ENCODE measurements around the gene AATF. TPM values are rescaled to one million over a fixed set of nuclear protein-coding genes. Genes with fewer than 3 reads are reported as not detected.
A peak's percentile ranks its signal among the peaks of the same experiment; 100 is the strongest.

Gene AATF, protein sequence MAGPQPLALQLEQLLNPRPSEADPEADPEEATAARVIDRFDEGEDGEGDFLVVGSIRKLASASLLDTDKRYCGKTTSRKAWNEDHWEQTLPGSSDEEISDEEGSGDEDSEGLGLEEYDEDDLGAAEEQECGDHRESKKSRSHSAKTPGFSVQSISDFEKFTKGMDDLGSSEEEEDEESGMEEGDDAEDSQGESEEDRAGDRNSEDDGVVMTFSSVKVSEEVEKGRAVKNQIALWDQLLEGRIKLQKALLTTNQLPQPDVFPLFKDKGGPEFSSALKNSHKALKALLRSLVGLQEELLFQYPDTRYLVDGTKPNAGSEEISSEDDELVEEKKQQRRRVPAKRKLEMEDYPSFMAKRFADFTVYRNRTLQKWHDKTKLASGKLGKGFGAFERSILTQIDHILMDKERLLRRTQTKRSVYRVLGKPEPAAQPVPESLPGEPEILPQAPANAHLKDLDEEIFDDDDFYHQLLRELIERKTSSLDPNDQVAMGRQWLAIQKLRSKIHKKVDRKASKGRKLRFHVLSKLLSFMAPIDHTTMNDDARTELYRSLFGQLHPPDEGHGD
- 186 and 209 TPM in 2 replicates for total RNA-seq (2022)
- Bru-seq, nascent RNA = percentile 97 among the genes with signal in this experiment
- BruChase-seq, experiment 1, labeled RNA remaining after a 6-hour chase = percentile 94 among the genes with signal in this experiment
- BruChase-seq, experiment 2, labeled RNA remaining after a 2-hour chase = percentile 91 among the genes with signal in this experiment
- long read RNA-seq, transcript AATF-203 (1 exons, 2,044 nt) = minor isoform, 7 of 368 reads
- long read RNA-seq, transcript AATF-208 (12 exons, 2,141 nt) = major isoform, 304 of 368 reads
- long read RNA-seq, partial matches to known transcripts = 16 of 368 reads
- long read RNA-seq, other reads (novel, unspliced or antisense) = 41 of 368 reads

DNA sequence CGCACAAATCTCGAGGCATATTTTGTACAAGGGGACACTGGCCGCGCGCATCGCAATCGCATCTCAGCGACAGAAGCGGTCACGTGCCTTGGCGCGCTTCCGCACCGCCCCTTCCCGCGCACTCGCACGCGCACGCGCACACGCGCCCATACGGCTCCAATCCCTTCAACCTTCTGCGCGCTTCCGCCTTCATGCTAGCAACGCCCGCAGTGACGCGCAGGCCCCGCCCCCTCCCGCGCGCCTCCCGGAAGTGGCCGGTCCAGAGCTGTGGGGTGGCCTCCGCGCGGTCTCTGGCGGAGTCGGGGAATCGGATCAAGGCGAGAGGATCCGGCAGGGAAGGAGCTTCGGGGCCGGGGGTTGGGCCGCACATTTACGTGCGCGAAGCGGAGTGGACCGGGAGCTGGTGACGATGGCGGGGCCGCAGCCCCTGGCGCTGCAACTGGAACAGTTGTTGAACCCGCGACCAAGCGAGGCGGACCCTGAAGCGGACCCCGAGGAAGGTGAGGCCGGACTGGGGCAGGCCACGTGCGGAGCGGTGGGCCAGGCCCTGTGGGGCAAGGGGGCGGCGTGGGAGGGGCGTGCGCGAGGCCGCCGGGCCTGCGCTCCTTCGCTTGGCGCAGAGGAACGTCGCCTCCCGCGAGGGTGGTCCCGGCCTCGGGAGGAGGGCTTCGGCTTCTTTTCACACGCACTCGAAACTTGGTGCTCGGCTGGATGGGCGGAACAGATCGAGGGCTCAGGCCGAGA lies at the start of gene AATF:
Gene AATF, plus strand, starts transcription at position 238 of the 744 bp plus-strand sequence. Its CDS starts 172 bp downstream, at position 410.
- peaks cover 45% of the 10 kb centered on the region for H3K4me1 Mint-ChIP-seq (ENCODE audit: low read depth, unreplicated experiment)
- DNase-seq = peak; percentile 100
- peaks cover 47% of the 10 kb centered on the region for H3K36me3 Mint-ChIP-seq (ENCODE audit: insufficient read depth, unreplicated experiment)
- CTCF ChIA-PET = interaction anchor here (0.6 to 2.1 kb wide), 12 partner anchors 9 to 346 kb away, joined by 3 to 15 read pairs (median 4); no protein-coding TSS in a partner anchor
- peak within 1 kb of the TSS; percentile 90 for H3K4me3 Mint-ChIP-seq (ENCODE audit: low read depth, unreplicated experiment)
- TF ChIP-seq, protein P1, sequence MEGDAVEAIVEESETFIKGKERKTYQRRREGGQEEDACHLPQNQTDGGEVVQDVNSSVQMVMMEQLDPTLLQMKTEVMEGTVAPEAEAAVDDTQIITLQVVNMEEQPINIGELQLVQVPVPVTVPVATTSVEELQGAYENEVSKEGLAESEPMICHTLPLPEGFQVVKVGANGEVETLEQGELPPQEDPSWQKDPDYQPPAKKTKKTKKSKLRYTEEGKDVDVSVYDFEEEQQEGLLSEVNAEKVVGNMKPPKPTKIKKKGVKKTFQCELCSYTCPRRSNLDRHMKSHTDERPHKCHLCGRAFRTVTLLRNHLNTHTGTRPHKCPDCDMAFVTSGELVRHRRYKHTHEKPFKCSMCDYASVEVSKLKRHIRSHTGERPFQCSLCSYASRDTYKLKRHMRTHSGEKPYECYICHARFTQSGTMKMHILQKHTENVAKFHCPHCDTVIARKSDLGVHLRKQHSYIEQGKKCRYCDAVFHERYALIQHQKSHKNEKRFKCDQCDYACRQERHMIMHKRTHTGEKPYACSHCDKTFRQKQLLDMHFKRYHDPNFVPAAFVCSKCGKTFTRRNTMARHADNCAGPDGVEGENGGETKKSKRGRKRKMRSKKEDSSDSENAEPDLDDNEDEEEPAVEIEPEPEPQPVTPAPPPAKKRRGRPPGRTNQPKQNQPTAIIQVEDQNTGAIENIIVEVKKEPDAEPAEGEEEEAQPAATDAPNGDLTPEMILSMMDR (IDR thresholded peaks at IDR 0.05; ENCODE audit: unreplicated experiment) = no peak
- intact Hi-C loops (cut with micrococcal nuclease; ENCODE audit: unreplicated experiment) = loop anchor here (2.0 kb wide), 1 partner anchor 28 kb away; no protein-coding TSS in a partner anchor
- H3K9me3 Mint-ChIP-seq (ENCODE audit: low read depth, unreplicated experiment) = no peaks in the 10 kb centered on the region
- peaks cover 36% of the 10 kb centered on the region for H3K27me3 Mint-ChIP-seq (ENCODE audit: unreplicated experiment)
- BruUV-seq (replicated peaks) = no TSS peak
- peak within 1 kb of the TSS; percentile 85 for H3K27ac Mint-ChIP-seq (ENCODE audit: unreplicated experiment)

DNA sequence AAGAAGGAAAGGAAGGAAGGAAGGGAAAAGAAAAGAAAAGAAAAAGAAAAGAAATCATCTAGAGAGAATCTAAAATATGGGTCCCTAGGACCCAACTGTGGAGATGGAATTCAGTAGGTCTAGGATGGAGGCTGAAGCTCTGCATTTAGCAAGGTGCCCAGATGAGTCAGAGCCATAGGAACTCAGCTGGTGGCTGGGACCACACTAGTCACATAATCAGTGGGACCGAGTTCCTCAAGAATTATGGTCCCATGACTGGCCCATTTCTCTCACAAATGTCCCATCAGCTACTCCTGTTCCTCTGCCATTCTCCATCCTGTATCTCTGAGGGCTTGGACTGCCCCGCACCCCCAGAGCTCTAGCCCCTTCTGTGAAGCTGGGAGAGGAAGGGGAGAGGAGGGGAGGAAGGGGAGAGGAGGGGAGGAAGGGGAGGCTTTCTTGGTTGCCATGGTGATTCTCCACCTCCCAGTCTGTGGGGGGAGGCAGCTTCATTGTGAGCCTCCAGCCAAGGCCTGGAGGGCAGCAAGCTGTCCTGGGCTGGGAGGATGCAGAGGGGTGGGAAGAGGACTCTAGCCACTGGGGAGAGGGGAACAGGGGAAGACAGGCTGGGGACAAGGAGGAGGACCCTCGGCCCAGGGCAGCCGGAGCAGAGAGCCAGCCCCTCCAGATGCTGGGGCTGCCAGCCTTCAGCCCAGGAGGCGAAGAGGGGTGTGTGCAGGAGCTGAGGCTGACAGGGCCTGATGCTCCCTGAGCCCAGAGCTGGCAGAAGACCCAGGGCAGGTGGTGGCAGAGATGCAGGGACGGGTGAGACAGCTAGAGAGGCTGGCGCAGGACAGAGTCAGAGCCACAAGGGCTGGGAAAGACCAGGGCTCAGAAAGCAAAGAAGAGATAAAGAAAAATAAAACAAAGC lies 49.2 kb upstream of the AATF start:
- CTCF ChIA-PET = interaction anchor here (0.6 to 1.4 kb wide), 10 partner anchors 10 to 321 kb away, joined by 3 to 9 read pairs (median 4); no protein-coding TSS in a partner anchor
- Mint-ChIP-seq H3K27me3 (ENCODE audit: unreplicated experiment) (peaks cover 47% of the 10 kb centered on the region), H3K4me3 (ENCODE audit: low read depth, unreplicated experiment) (no peak overlapping the region), H3K27ac (ENCODE audit: unreplicated experiment) (no peak overlapping the region), H3K36me3 (ENCODE audit: insufficient read depth, unreplicated experiment) (no peaks in the 10 kb centered on the region), H3K9me3 (ENCODE audit: low read depth, unreplicated experiment) (no peaks in the 10 kb centered on the region), H3K4me1 (ENCODE audit: low read depth, unreplicated experiment) (no peaks in the 10 kb centered on the region)
- intact Hi-C loops (cut with micrococcal nuclease; ENCODE audit: unreplicated experiment) = loop anchor here (1.0 kb wide), 1 partner anchor 20 kb away; no protein-coding TSS in a partner anchor
- DNase-seq = no peak
- TF ChIP-seq, protein P1 (IDR thresholded peaks at IDR 0.05; ENCODE audit: unreplicated experiment) = no peak
- BruUV-seq (replicated peaks) = no TSS peak

DNA sequence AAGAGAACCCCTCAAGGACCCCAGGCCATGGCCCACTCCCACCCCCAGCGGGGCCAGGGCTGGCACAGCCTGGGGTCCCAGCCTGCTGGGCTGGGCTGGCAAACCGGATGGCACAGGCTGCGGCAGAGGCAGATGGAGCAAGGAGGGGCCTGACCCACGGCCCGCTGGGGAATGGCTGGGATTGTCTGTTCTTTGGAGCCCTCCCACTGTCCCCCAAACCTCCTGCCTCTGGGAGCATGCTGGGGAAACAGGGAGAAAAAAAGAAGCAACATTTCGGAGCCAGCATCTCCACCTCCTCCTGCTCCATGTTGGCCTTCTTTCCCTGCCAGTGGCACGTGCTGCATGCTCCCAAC lies 48.6 kb upstream of the AATF start:
- H3K27ac Mint-ChIP-seq (ENCODE audit: unreplicated experiment) = no peak overlapping the region

More for the DNA sequence above, 48.6 kb upstream of the AATF start:
- Mint-ChIP-seq H3K36me3 (ENCODE audit: insufficient read depth, unreplicated experiment) (no peaks in the 10 kb centered on the region), H3K4me3 (ENCODE audit: low read depth, unreplicated experiment) (no peak overlapping the region), H3K4me1 (ENCODE audit: low read depth, unreplicated experiment) (no peaks in the 10 kb centered on the region), H3K9me3 (ENCODE audit: low read depth, unreplicated experiment) (no peaks in the 10 kb centered on the region), H3K27me3 (ENCODE audit: unreplicated experiment) (peaks cover 41% of the 10 kb centered on the region)
- no TSS peak for BruUV-seq (replicated peaks)
- intact Hi-C loops (cut with micrococcal nuclease; ENCODE audit: unreplicated experiment) = loop anchor here (1.0 kb wide), 1 partner anchor 19 kb away; no protein-coding TSS in a partner anchor
- TF ChIP-seq, protein P1 (IDR thresholded peaks at IDR 0.05; ENCODE audit: unreplicated experiment) = no peak
- CTCF ChIA-PET = interaction anchor here (1.1 to 1.4 kb wide), 2 partner anchors 19 to 21 kb away, joined by 3 to 8 read pairs; no protein-coding TSS in a partner anchor
- DNase-seq = no peak

Data from Calu3 (cell line).